ENCODE measurements around the gene RALGAPA2.

Gene RALGAPA2

GRCh38 chr20:20528861-20529260 lies 183.6 kb downstream of the RALGAPA2 start:
- Histone ChIP-seq H3K4me1 (ENCODE audit: insufficient read depth, low read length) (no peaks in the 10 kb centered on the region; the same call in 1 of the 2 replicates), H3K36me3 (ENCODE audit: insufficient read depth, low read depth, low read length) (no peaks in the 10 kb centered on the region; the same call in 1 of the 2 replicates), H3K9me3 (ENCODE audit: insufficient read depth, low read depth, low read length) (no peaks in the 10 kb centered on the region), H3K4me3 (ENCODE audit: low read length) (no peak overlapping the region), H3K9ac (ENCODE audit: low read depth, low read length) (no peak overlapping the region), H3K27ac (ENCODE audit: low read length) (no peak overlapping the region), H3K27me3 (ENCODE audit: insufficient read depth, low read length) (no peaks in the 10 kb centered on the region)

DNA sequence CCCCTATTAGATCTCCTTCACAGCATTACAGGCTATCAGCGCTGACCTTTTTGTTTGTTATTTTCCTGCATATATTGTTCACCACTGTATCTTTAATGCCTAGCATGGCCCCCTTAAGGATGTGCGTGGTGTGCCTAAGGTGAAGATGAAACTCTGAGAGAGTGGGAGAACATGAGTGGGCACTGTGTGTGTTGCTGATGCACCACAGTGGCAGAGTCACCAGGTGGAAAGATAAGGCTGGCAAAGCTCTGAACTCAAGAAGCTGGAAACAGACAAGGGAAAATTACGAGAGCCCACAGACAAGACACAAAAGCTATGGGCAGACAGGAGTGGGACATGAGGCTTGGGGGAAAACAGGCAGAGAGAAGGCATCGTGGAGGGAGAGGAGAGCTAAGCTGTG lies 184.8 kb downstream of the RALGAPA2 start:
- no peaks in the 10 kb centered on the region for H3K27me3 ChIP-seq (ENCODE audit: insufficient read depth, low read length)
- H3K4me3 ChIP-seq (ENCODE audit: low read length): no peak overlapping the region
- no peaks in the 10 kb centered on the region; the same call in 1 of the 2 replicates for H3K36me3 ChIP-seq (ENCODE audit: insufficient read depth, low read depth, low read length)
- no peak overlapping the region for H3K27ac ChIP-seq (ENCODE audit: low read length)
- H3K9me3 ChIP-seq (ENCODE audit: insufficient read depth, low read depth, low read length): no peaks in the 10 kb centered on the region
- no peaks in the 10 kb centered on the region; the same call in 1 of the 2 replicates for H3K4me1 ChIP-seq (ENCODE audit: insufficient read depth, low read length)
- no peak overlapping the region for H3K9ac ChIP-seq (ENCODE audit: low read depth, low read length)

DNA sequence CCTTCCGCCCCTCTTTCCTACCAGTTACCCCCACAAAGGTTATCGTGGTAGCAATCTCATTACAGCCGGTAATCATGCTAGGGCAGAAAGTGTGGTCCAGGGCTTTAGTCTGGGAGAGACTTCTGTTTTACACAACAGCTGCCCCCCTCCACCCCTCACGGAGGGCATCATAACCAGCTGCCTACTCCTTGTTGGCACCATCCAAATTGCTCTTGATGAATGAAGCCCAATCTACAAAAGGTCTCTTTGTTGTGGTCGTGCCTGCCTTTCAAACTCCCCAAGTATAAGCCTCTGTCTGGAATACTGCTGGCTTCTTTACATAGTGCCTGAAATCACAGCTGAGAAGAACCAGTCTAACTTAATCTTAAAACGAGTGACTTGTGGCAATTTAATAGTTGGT lies 186.7 kb downstream of the RALGAPA2 start:
- Histone ChIP-seq H3K9me3 (ENCODE audit: insufficient read depth, low read depth, low read length) (no peaks in the 10 kb centered on the region), H3K27me3 (ENCODE audit: insufficient read depth, low read length) (no peaks in the 10 kb centered on the region), H3K27ac (ENCODE audit: low read length) (no peak overlapping the region), H3K36me3 (ENCODE audit: insufficient read depth, low read depth, low read length) (no peaks in the 10 kb centered on the region; the same call in 1 of the 2 replicates), H3K4me1 (ENCODE audit: insufficient read depth, low read length) (no peaks in the 10 kb centered on the region), H3K9ac (ENCODE audit: low read depth, low read length) (no peak overlapping the region), H3K4me3 (ENCODE audit: low read length) (no peak overlapping the region)

- Histone ChIP-seq H3K27ac (ENCODE audit: low read length) (no peak overlapping the region), H3K9me3 (ENCODE audit: insufficient read depth, low read depth, low read length) (no peaks in the 10 kb centered on the region), H3K4me3 (ENCODE audit: low read length) (no peak overlapping the region), H3K36me3 (ENCODE audit: insufficient read depth, low read depth, low read length) (no peaks in the 10 kb centered on the region), H3K27me3 (ENCODE audit: insufficient read depth, low read length) (no peaks in the 10 kb centered on the region), H3K4me1 (ENCODE audit: insufficient read depth, low read length) (no peaks in the 10 kb centered on the region), H3K9ac (ENCODE audit: low read depth, low read length) (no peak overlapping the region)
These were observed 187.2 kb downstream of the RALGAPA2 start for GRCh38 chr20:20525214-20525613.

GRCh38 chr20:20524756-20525155 lies 187.7 kb downstream of the RALGAPA2 start:
- 0 out of 2 replicates have a peak, but pooled peaks cover 3% of the 10 kb centered on the region for H3K36me3 ChIP-seq (ENCODE audit: insufficient read depth, low read depth, low read length)
- no peak overlapping the region for H3K27ac ChIP-seq (ENCODE audit: low read length)
- H3K27me3 ChIP-seq (ENCODE audit: insufficient read depth, low read length): no peaks in the 10 kb centered on the region
- no peak overlapping the region for H3K4me3 ChIP-seq (ENCODE audit: low read length)
- no peak overlapping the region for H3K9ac ChIP-seq (ENCODE audit: low read depth, low read length)
- H3K4me1 ChIP-seq (ENCODE audit: insufficient read depth, low read length): no peaks in the 10 kb centered on the region
- no peaks in the 10 kb centered on the region for H3K9me3 ChIP-seq (ENCODE audit: insufficient read depth, low read depth, low read length)

- no peaks in the 10 kb centered on the region for H3K9me3 ChIP-seq (ENCODE audit: insufficient read depth, low read depth, low read length)
- H3K9ac ChIP-seq (ENCODE audit: low read depth, low read length): no peak overlapping the region
- H3K4me3 ChIP-seq (ENCODE audit: low read length): no peak overlapping the region
- no peaks in the 10 kb centered on the region for H3K27me3 ChIP-seq (ENCODE audit: insufficient read depth, low read length)
- 0 out of 2 replicates have a peak, but pooled peaks cover 3% of the 10 kb centered on the region for H3K36me3 ChIP-seq (ENCODE audit: insufficient read depth, low read depth, low read length)
- no peak overlapping the region for H3K27ac ChIP-seq (ENCODE audit: low read length)
- H3K4me1 ChIP-seq (ENCODE audit: insufficient read depth, low read length): no peaks in the 10 kb centered on the region
These were observed 190.7 kb downstream of the RALGAPA2 start for GRCh38 chr20:20521736-20522135.

DNA sequence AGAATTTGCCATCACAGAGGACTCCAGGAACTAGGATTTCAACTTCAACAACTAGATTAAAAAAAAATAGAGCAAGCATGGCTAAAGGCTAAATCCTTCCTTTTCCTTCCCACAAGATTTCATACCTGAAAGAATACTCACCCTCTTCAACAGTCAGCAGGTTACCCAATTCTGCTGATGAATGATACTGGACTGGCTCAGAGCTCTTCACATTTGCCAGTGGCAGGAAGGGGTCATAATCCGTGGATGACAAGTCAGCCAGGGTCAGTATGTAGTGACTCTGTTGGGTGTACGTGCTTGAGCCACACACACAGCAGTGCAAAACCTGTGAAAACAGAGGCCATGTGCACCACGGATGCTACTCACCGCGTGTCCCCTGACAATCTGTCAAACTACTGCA lies 191.7 kb downstream of the RALGAPA2 start:
- Histone ChIP-seq H3K27ac (ENCODE audit: low read length) (no peak overlapping the region), H3K27me3 (ENCODE audit: insufficient read depth, low read length) (no peaks in the 10 kb centered on the region), H3K4me1 (ENCODE audit: insufficient read depth, low read length) (no peaks in the 10 kb centered on the region), H3K4me3 (ENCODE audit: low read length) (no peak overlapping the region), H3K9me3 (ENCODE audit: insufficient read depth, low read depth, low read length) (no peaks in the 10 kb centered on the region), H3K9ac (ENCODE audit: low read depth, low read length) (no peak overlapping the region), H3K36me3 (ENCODE audit: insufficient read depth, low read depth, low read length) (0 out of 2 replicates have a peak, but pooled peaks cover 3% of the 10 kb centered on the region)

- H3K4me1 ChIP-seq (ENCODE audit: insufficient read depth, low read length): no peaks in the 10 kb centered on the region
- no peak overlapping the region for H3K27ac ChIP-seq (ENCODE audit: low read length)
- no peaks in the 10 kb centered on the region for H3K27me3 ChIP-seq (ENCODE audit: insufficient read depth, low read length)
- peaks cover 11% of the 10 kb centered on the region; the same call in 1 of the 2 replicates for H3K36me3 ChIP-seq (ENCODE audit: insufficient read depth, low read depth, low read length)
- H3K4me3 ChIP-seq (ENCODE audit: low read length): no peak overlapping the region
- peaks cover 10% of the 10 kb centered on the region; the same call in 1 of the 2 replicates for H3K9me3 ChIP-seq (ENCODE audit: insufficient read depth, low read depth, low read length)
- H3K9ac ChIP-seq (ENCODE audit: low read depth, low read length): no peak overlapping the region
These were observed 193.2 kb downstream of the RALGAPA2 start for GRCh38 chr20:20519269-20519668.

DNA sequence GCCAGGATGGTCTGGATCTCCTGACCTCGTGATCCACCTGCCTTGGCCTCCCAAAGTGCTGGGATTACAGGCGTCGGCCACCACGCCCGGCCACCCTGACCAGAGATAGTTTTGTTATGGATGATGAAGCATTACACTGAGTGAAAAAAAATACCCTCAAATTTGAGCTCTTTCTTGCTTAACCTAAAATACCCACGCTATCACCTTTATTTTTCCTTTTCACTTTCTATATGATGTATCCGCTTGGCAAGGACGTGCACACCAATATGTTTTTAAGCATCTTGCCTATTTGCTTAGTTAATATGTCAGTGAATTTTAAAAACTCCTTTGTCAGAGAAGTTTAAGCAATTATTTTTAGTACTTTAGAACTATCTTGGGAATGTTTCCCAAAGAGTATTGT lies 194.2 kb downstream of the RALGAPA2 start:
- no peak overlapping the region for H3K4me3 ChIP-seq (ENCODE audit: low read length)

DNA sequence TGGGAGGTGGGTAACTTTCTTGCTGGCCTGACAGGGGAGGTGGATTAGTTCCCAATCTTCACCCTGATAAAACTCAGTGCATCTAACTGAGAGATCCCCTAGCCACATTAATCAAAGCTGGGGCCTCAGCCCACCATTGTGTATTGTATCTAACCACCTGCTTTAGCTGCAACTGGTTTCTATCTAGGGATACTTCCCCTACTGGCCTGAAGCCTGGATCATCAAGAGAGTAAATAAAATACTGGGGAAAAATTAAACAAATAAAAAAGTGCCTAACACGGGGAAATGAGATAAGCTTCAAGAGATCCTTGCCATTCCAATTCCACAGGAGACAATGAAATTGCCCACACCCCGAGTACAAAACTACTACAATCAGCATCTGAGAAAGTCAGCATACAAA lies 195.1 kb downstream of the RALGAPA2 start:
- Histone ChIP-seq H3K9me3 (ENCODE audit: insufficient read depth, low read depth, low read length) (peaks cover 20% of the 10 kb centered on the region; the same call in 1 of the 2 replicates), H3K4me3 (ENCODE audit: low read length) (no peak overlapping the region), H3K27me3 (ENCODE audit: insufficient read depth, low read length) (no peaks in the 10 kb centered on the region), H3K36me3 (ENCODE audit: insufficient read depth, low read depth, low read length) (peaks cover 28% of the 10 kb centered on the region), H3K4me1 (ENCODE audit: insufficient read depth, low read length) (no peaks in the 10 kb centered on the region), H3K27ac (ENCODE audit: low read length) (no peak overlapping the region), H3K9ac (ENCODE audit: low read depth, low read length) (no peak overlapping the region)

More for the DNA sequence above, 194.2 kb downstream of the RALGAPA2 start:
- H3K4me1 ChIP-seq (ENCODE audit: insufficient read depth, low read length): no peaks in the 10 kb centered on the region
- no peak overlapping the region for H3K27ac ChIP-seq (ENCODE audit: low read length)
- no peak overlapping the region for H3K9ac ChIP-seq (ENCODE audit: low read depth, low read length)
- peaks cover 20% of the 10 kb centered on the region; the same call in 1 of the 2 replicates for H3K9me3 ChIP-seq (ENCODE audit: insufficient read depth, low read depth, low read length)
- H3K36me3 ChIP-seq (ENCODE audit: insufficient read depth, low read depth, low read length): peaks cover 18% of the 10 kb centered on the region; the same call in 1 of the 2 replicates
- H3K27me3 ChIP-seq (ENCODE audit: insufficient read depth, low read length): no peaks in the 10 kb centered on the region

GRCh38 chr20:20513720-20514119 lies 198.7 kb downstream of the RALGAPA2 start:
- Histone ChIP-seq H3K27ac (ENCODE audit: low read length) (no peak overlapping the region), H3K36me3 (ENCODE audit: insufficient read depth, low read depth, low read length) (peaks cover 40% of the 10 kb centered on the region), H3K4me1 (ENCODE audit: insufficient read depth, low read length) (0 out of 2 replicates have a peak, but pooled peaks cover under 1% of the 10 kb centered on the region), H3K9ac (ENCODE audit: low read depth, low read length) (no peak overlapping the region), H3K27me3 (ENCODE audit: insufficient read depth, low read length) (no peaks in the 10 kb centered on the region), H3K4me3 (ENCODE audit: low read length) (no peak overlapping the region), H3K9me3 (ENCODE audit: insufficient read depth, low read depth, low read length) (peaks cover 20% of the 10 kb centered on the region; the same call in 1 of the 2 replicates)

- Histone ChIP-seq H3K27me3 (ENCODE audit: insufficient read depth, low read length) (no peaks in the 10 kb centered on the region), H3K9me3 (ENCODE audit: insufficient read depth, low read depth, low read length) (no peaks in the 10 kb centered on the region), H3K4me1 (ENCODE audit: insufficient read depth, low read length) (peaks cover 3% of the 10 kb centered on the region; the same call in 1 of the 2 replicates), H3K4me3 (ENCODE audit: low read length) (no peak overlapping the region), H3K9ac (ENCODE audit: low read depth, low read length) (no peak overlapping the region), H3K27ac (ENCODE audit: low read length) (no peak overlapping the region), H3K36me3 (ENCODE audit: insufficient read depth, low read depth, low read length) (peaks cover 26% of the 10 kb centered on the region)
These were observed 206.9 kb downstream of the RALGAPA2 start for GRCh38 chr20:20505554-20505953.
